Upper lobe of left lung (tissue), 6 donors: ENCODE measurements around the gene EFCAB9. TPM values are rescaled to one million over a fixed set of nuclear protein-coding genes. Genes with fewer than 3 reads are reported as not detected.
"Not testable (repeated sequence)": the region's sequence is repeated elsewhere in the genome, so short reads cannot be mapped to it uniquely, and the experiment has no call there.

Experiments used
- ATAC-seq, 2 donors: fragments of 200-7000 bp; cut with Tn5 transposase; one replicate each; pipeline ENCODE4 v1.9.1; 2022; ENCODE audit warnings: mild to moderate bottlenecking in 2 of 2, moderate library complexity in 2 of 2; ENCODE audit not compliant: low FRiP score in 2 of 2
- DNase-seq, 2 donors: peaks; one replicate each; pipeline ENCODE4 v3.0.0-alpha.2; 2019 to 2020
- H3K27ac ChIP-seq, 4 donors: fragments of 200-600 bp; sonication (generic); one replicate each; pipeline ENCODE4 v1.5.1; 2016 to 2019
- H3K27me3 ChIP-seq, 4 donors: fragments of 200-600 bp; sonication (generic); one replicate each; pipeline ENCODE4 v1.5.1; 2017 to 2019
- H3K36me3 ChIP-seq, 4 donors: fragments of 200-600 bp; sonication (generic); one replicate each; pipeline ENCODE4 v1.5.1; 2016 to 2019
- H3K4me1 ChIP-seq, 4 donors: fragments of 200-600 bp; sonication (generic); one replicate each; pipeline ENCODE4 v1.5.1; 2018 to 2019
- H3K4me3 ChIP-seq, 4 donors: fragments of 200-600 bp; sonication (generic); one replicate each; pipeline ENCODE4 v1.5.1; 2017 to 2019; ENCODE audit warnings: mild to moderate bottlenecking in 2 of 4, moderate library complexity in 1 of 4
- H3K9me3 ChIP-seq, 4 donors: fragments of 200-600 bp; sonication (generic); one replicate each; pipeline ENCODE4 v1.5.1; 2018 to 2019
- EP300 ChIP-seq, 4 donors: sonication (generic); formaldehyde crosslinking; IDR thresholded peaks; one replicate each; pipeline ENCODE4 v1.5.1; 2017; ENCODE audit warnings: antibody characterized with exemption in 4 of 4, control low read depth in 2 of 4
- POLR2A ChIP-seq, 4 donors: fragments of 450-650 bp; IDR thresholded peaks; one replicate each; pipeline ENCODE4 v1.5.1; 2016 to 2017; ENCODE audit warnings: antibody characterized with exemption in 4 of 4, mild to moderate bottlenecking in 2 of 4
- POLR2AphosphoS5 ChIP-seq, 2 donors: sonication (generic); formaldehyde crosslinking; IDR thresholded peaks; one replicate each; pipeline ENCODE4 v1.5.1; 2017; ENCODE audit warnings: antibody characterized with exemption in 2 of 2
- WGBS, 2 donors: methylation state at CpG; one replicate each; pipeline ENCODE4 v1.1.5; 2017 to 2018; 5-methylcytosine and 5-hydroxymethylcytosine counted together
- total RNA-seq, 6 donors: library from RNA; depleted of rRNA in 4 of 6; stranded (reverse); fragments of >200 nt in 4 of 6; gene quantifications; one replicate each; pipeline versions ENCODE4 v1.1.0 to v1.2.1, GENCODE V29; 2016 to 2021
- TF ChIP-seq, protein P1 (sequence below), 6 experiments: fragments of 450-650 bp in 4 of 6; fragments of 200-600 bp in 2 of 6; sonication (generic) in 2 of 6; IDR thresholded peaks; one replicate each; pipeline ENCODE4 v1.5.1; 2016 to 2019; ENCODE audit warnings: antibody characterized with exemption in 6 of 6
- donor health status: DM: no; HTN: no; CAD: no; lungs with moderate emphysema.
- donor health status: DM: no; HTN: yes; CAD: no; lungs with severe emphysema.

The EFCAB9 gene
- total RNA-seq, 6 donors from 2014 or later: not detected

DNA sequence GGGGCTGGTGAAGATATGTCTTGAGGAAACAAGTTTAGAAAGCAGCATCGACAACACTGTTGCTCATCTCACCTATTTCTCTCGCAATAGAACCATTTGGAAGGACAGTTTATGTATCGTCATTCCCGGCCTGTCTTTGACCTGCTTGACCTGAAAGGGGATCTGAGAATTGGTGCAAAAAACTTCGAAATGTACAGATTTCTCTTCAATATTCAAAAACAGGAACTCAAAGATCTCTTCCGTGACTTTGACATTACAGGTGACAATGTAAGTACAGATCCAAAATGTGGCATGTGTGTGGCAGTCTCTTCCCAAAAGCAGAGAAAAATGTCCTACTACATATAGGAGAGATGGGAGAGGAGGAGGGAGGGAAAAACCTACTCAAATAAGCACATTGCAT, 6.5 kb downstream of the EFCAB9 start:
- Histone ChIP-seq H3K9me3 (no peaks in the 10 kb centered on the region), H3K27ac (no peak overlapping the region), H3K4me1 (no peaks in the 10 kb centered on the region), H3K36me3 (no peaks in the 10 kb centered on the region), H3K4me3 (no peak overlapping the region), H3K27me3 (no peaks in the 10 kb centered on the region)
- TF ChIP-seq EP300 (IDR thresholded peaks at IDR 0.05) (no peak), POLR2A (IDR thresholded peaks at IDR 0.05) (no peak), POLR2AphosphoS5 (IDR thresholded peaks at IDR 0.05) (no peak)
- TF ChIP-seq, protein P1, sequence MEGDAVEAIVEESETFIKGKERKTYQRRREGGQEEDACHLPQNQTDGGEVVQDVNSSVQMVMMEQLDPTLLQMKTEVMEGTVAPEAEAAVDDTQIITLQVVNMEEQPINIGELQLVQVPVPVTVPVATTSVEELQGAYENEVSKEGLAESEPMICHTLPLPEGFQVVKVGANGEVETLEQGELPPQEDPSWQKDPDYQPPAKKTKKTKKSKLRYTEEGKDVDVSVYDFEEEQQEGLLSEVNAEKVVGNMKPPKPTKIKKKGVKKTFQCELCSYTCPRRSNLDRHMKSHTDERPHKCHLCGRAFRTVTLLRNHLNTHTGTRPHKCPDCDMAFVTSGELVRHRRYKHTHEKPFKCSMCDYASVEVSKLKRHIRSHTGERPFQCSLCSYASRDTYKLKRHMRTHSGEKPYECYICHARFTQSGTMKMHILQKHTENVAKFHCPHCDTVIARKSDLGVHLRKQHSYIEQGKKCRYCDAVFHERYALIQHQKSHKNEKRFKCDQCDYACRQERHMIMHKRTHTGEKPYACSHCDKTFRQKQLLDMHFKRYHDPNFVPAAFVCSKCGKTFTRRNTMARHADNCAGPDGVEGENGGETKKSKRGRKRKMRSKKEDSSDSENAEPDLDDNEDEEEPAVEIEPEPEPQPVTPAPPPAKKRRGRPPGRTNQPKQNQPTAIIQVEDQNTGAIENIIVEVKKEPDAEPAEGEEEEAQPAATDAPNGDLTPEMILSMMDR (IDR thresholded peaks at IDR 0.05): no peak
- no peak for ATAC-seq
- 83 to 86% methylated on average over 6 of the region's 6 CpGs for WGBS, 2 donors
- no peak for DNase-seq

DNA sequence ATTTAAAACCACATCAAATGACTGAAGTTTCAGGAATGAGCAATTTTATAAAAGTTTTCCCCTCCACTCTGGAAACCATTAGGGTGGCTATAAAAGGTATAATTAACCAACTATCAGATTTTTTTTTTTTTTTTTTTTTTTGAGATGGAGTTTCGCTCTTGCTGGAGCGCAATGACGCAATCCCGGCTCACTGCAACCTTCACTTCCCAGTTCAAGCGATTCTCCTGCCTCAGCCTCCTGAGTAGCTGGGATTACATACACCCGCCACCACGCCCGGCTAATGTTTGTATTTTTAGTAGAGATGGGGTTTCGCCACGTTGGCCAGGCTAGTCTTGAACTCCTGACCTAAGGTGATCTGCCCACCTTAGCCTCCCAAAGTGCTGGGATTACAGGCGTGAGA, 12.0 kb downstream of the EFCAB9 start:
- H3K4me1 ChIP-seq, H3K4me3 ChIP-seq, H3K27ac ChIP-seq, H3K36me3 ChIP-seq, H3K9me3 ChIP-seq, ATAC-seq, DNase-seq, H3K27me3 ChIP-seq: not testable (repeated sequence)
- WGBS, 2 donors: 84 to 88% methylated on average over 10 to 11 of the region's 11 CpGs

DNA sequence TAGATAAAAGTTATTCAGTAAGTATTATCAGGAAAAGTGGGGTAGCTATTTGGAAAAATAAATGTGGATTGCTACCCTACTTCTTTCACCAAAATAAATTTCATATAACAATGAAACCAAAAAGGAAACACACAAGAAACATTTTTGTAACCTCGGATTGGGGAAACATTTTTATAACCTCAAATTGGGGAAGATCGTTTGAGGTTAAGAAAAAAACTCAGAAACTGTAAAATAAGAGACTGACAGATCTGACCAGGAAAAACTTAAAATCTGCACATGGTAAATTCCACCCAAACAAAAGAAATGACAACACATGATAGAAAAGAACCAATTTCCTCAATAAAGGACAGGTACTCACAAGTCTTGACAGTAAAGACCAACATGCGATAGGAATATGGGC, 13.5 kb downstream of the EFCAB9 start:
- no peaks in the 10 kb centered on the region for H3K27me3 ChIP-seq

DNA sequence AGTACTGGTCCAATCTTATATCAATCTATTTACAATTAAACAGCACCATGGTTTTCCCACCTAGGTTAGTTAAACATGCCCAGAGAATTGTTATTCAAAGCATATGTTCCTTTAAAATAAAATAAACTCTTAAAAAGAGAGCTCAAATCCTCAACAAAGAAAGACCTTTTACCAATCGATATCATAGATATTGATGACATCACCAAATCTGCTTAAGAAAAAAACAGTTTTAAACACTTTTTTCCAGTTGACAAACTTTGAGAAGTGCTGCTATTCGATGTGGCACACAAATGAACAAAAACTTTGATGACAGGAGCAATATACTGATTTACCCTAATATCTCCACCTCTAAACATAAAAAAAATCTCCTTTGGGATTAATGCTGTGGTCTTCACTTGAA, 15.7 kb downstream of the EFCAB9 start:
- H3K4me3 ChIP-seq: no peak overlapping the region
- WGBS, 2 donors: 93 to 94% methylated on average over 2 of the region's 2 CpGs
- TF ChIP-seq POLR2AphosphoS5 (IDR thresholded peaks at IDR 0.05): no peak
- TF ChIP-seq POLR2A (IDR thresholded peaks at IDR 0.05): no peak
- TF ChIP-seq, protein P1 (IDR thresholded peaks at IDR 0.05): no peak
- no peak for TF ChIP-seq EP300 (IDR thresholded peaks at IDR 0.05)
- DNase-seq (no peak), ATAC-seq (no peak)
- H3K36me3 ChIP-seq: peaks cover 0 to 26% (median 7%) of the 10 kb centered on the region in 4 donors
- H3K4me1 ChIP-seq: no peaks in the 10 kb centered on the region
- no peak overlapping the region for H3K27ac ChIP-seq
- H3K9me3 ChIP-seq: no peaks in the 10 kb centered on the region
- H3K27me3 ChIP-seq: no peaks in the 10 kb centered on the region

More for the DNA sequence above, 13.5 kb downstream of the EFCAB9 start:
- ATAC-seq: no peak
- Histone ChIP-seq H3K27ac (no peak overlapping the region), H3K4me1 (no peaks in the 10 kb centered on the region), H3K9me3 (no peaks in the 10 kb centered on the region), H3K4me3 (no peak overlapping the region), H3K36me3 (peaks cover 0 to 21% (median 7%) of the 10 kb centered on the region in 4 donors)
- no peak for TF ChIP-seq POLR2A (IDR thresholded peaks at IDR 0.05)
- no peak for TF ChIP-seq POLR2AphosphoS5 (IDR thresholded peaks at IDR 0.05)
- no peak for DNase-seq
- 50 to 69% methylated on average over 3 of the region's 3 CpGs for WGBS, 2 donors

DNA sequence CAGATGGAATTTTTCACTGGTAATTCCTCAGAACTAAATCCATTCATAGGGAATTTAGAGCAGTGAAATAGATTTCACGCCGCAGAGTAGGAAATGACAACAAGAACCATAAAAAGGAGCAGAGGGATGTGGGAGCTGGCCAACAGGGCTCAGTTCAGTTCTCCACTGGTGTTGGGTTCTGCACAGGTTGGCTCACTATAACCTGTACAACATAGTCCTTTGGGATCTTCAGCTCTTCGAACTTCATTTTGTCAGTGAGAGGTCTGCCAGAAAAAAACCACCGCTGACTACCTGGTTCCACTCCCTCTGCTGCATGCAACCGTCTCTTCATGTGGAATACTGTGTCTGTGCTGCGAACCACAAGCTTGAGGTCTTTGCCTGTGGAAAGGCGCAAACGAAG, 17.7 kb downstream of the EFCAB9 start:
- DNase-seq (no peak), ATAC-seq (no peak)
- no peak for TF ChIP-seq EP300 (IDR thresholded peaks at IDR 0.05)
- no peak for TF ChIP-seq POLR2A (IDR thresholded peaks at IDR 0.05)
- TF ChIP-seq, protein P1 (IDR thresholded peaks at IDR 0.05): no peak
- TF ChIP-seq POLR2AphosphoS5 (IDR thresholded peaks at IDR 0.05): no peak
- 94 to 96% methylated on average over 8 of the region's 8 CpGs for WGBS, 2 donors
- H3K4me3 ChIP-seq: no peak overlapping the region
- no peak overlapping the region for H3K27ac ChIP-seq
- H3K36me3 ChIP-seq: peaks cover 0 to 26% (median 7%) of the 10 kb centered on the region in 4 donors
- H3K9me3 ChIP-seq: no peaks in the 10 kb centered on the region
- H3K4me1 ChIP-seq: no peaks in the 10 kb centered on the region
- no peaks in the 10 kb centered on the region for H3K27me3 ChIP-seq

DNA sequence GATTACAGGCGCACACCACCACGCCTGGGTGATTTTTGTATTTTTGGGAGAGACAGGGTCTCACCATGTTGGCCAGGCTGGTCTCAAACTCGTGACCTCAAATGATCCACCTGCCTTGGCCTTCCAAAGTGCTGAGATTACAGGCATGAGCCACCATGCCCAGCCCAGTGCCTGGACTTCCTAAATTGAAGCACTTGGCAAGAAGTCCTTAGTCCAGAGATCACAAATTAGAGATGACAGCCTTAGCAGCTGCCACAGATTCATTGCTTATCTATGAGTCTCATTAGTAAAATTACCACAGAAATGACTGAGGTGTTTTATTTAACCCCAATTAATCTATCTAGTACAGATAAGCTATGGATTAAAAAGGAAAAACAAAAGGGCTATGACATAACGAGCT, 19.2 kb downstream of the EFCAB9 start:
- 94 to 98% methylated on average over 4 of the region's 4 CpGs for WGBS, 2 donors
- no peaks in the 10 kb centered on the region for H3K4me1 ChIP-seq
- no peaks in the 10 kb centered on the region for H3K9me3 ChIP-seq
- peaks cover 0 to 34% (median 7%) of the 10 kb centered on the region in 4 donors for H3K36me3 ChIP-seq
- DNase-seq (no peak), ATAC-seq (no peak)
- no peaks in the 10 kb centered on the region for H3K27me3 ChIP-seq
- no peak overlapping the region for H3K4me3 ChIP-seq
- H3K27ac ChIP-seq: no peak overlapping the region
- TF ChIP-seq POLR2A (IDR thresholded peaks at IDR 0.05): no peak
- TF ChIP-seq, protein P1 (IDR thresholded peaks at IDR 0.05): no peak
- no peak for TF ChIP-seq EP300 (IDR thresholded peaks at IDR 0.05)
- no peak for TF ChIP-seq POLR2AphosphoS5 (IDR thresholded peaks at IDR 0.05)
